ENCODE results near the gene DNAJC21.

The DNAJC21 gene

DNA sequence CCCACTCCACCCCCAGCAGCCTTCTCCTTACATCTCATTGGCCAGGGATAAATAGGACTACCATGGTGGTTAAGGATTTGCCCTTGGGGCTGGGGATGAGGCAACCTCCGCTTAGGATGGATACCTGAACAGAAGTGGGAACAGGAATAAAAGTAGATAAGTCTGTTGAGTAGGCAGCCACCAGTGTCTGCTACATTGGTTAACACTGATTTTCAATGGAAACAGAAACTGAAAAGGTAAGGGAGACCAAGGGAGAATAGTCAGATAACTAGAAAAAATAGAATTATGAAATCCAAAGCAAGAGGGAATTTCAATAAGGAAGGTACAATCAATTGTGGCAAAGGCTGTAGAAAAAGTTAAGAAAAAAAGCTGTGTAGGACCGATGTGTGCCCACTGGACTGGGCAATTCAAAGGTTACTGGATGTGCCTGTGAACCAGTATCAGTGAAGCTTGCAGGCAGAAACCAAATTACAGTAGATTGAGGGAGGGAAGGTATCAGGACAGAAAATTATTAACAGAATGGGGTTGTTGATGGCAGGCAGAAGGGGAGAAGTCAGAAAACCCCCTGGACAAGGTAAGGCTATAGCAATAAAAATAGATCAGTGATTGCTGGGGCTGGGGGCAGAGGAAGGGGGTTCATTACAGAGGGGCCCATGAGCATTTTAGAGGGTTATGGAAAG is 48.7 kb downstream of the DNAJC21 start:
- DNase-seq (ENCODE audit: low read depth, low spot score) = no peak

DNA sequence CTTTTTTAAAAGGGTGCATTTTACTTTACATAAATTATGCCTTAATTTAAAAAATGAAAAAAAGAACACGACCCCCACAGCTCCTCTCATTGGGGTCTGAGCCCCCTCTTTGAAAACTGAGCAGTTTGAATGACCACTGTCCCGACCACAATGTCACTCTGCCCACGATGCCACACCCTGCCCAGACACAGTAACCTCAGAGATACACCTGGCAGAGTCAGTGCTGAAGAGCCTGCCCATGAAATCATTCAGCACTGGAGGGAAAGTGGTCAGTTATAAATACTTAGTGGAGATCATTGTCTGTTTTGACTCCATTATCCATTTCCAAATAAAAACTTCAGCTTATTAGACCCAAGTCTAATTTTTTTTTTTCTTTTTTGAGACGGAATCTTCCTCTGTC is 49.3 kb downstream of the DNAJC21 start:
- no peak for DNase-seq (ENCODE audit: low read depth, low spot score)

DNA sequence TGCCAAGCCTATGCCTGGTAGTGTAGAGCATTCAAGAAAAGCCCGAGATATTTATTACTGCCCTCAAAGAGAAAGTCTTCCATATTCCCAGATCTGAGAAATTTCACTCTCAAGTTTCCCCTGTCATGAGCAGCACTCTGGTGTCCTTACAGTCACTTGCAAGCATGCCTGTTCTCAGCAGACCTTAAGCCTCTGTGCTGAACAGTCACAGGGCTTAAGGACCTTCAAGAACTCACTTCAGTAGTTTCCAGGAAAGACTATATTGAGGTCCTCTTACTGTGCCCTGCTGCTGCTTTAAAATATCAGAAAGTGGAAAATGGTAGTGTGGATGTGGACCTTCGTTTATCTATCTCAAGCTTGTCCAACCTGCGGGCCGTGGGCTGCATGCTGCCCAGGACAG is 53.5 kb downstream of the DNAJC21 start:
- no peak for DNase-seq (ENCODE audit: low read depth, low spot score)

DNA sequence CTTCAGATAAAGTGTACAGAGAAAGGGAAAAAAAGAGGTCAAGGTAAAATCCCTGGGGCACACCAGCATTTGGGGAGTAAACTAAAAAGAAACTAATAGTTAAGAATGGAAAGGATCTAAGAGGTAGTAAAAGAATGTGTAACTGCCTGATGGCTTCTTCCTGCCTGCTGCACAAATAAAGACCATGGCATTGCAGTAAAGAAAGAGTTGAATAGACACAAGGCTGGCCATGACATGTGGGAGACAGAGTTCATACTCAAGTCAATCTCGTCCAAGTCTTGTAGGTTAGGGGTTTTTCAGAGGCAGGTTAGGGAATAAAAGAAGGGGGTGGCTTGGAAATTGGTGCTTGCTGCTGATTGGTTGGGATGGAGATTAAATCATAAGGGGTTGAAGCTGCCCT is 57.6 kb downstream of the DNAJC21 start:
- DNase-seq (ENCODE audit: low read depth, low spot score) = no peak

DNA sequence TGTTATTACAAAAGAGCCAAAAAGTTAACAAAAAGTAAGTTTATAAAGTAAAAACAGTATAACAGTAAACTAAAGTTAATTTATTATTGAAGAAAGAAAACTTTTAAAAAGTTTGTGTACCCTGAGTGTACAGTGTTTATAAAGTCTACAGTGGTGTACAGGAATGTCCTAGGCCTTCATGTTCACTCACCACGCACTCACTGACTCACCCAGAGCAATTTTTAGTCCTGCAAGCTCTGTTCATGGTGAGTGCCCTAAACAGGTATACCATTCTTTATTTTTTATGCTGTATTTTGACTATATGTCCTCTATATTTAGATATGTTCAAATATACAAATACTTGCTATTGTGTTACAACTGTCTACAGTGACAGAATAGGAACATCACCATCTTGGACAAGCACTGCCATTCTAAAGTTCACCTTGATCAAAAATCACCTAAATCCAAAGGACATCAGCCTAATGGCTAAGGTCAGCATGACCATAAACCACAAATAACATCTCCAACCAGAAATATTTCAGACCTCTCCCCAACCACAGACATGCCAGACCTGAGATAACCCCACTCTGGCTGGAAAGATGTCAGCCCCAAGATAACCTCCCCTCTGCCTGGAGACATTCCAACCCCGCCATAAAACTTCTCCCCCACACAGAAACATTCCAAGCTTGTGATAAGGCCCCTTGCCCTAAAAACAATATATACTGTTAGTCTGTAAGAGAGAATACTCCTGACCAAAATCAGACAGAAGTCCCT is 62.3 kb downstream of the DNAJC21 start:
- DNase-seq (ENCODE audit: low read depth, low spot score) = no peak

DNA sequence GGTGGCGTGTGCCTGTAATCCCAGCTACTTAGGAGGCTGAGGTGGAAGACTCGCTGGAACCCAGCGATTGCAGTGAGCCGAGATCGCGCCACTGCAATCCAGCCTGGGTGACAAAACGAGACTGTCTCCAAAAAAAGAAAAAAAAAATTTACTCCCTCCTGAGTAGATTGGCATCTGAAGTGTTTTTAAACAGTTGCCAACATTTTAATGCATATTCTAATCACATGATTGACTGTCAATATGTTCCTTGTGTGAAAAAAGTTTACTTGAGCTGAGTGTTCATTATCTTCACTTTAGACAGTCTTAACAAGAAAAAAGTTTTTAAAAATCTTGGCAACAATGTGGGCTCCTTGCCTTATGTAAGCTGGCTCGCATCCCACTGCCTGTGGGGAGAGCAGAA is 64.6 kb downstream of the DNAJC21 start:
- no peak for DNase-seq (ENCODE audit: low read depth, low spot score)

DNA sequence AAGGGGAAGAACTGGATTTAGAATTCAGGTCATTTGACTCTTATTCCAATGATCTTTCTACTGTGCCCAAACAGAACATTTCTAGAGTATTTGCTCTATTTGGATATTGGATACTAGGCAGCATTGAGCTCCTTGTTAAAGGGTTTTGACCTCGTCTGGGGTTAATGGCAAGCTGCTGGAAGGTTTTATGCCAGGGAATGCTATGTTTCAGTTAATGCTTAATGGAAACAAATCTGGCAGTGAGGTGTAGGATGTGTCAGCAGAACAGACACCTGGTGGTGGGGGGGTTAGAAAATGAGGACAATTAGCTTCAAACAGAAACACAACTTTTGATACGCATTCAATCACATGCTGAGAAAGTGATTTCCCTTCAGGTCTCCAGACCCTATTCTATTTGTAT is 66.9 kb downstream of the DNAJC21 start:
- DNase-seq (ENCODE audit: low read depth, low spot score) = no peak

DNA sequence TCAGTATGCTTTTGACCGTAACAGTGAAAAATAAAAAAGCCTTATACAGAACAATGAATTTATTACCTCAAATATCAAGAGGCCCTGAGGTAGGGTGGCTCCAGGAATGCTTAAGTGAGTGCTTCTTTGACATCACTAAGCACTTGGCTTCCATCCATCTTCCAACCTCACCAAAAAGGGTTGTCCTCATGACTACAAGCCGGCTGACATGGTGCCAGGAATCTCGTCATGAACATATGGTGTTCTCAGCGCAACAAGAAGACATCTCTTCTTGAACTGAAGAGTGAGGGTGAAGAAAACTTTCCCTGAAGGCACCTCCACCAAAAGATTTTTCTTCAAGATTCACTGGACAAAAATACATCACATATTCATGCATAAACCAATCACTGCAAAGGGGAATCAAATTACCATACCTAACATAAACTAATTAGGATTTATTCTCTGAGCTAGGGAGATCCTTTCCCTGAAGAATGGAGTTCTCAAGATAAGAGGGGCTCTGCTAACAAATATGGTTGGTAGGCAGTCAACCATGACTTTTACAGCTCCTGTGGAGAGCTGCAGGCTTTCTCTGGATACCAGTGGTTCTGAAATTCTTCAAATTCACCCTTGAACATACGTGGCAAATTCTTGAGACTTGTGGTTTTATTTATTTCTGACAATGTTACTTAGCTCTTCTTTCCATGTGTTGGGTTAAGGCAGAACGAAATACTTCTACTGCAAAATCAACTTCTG is 68.9 kb downstream of the DNAJC21 start:
- no peak for DNase-seq (ENCODE audit: low read depth, low spot score)

DNA sequence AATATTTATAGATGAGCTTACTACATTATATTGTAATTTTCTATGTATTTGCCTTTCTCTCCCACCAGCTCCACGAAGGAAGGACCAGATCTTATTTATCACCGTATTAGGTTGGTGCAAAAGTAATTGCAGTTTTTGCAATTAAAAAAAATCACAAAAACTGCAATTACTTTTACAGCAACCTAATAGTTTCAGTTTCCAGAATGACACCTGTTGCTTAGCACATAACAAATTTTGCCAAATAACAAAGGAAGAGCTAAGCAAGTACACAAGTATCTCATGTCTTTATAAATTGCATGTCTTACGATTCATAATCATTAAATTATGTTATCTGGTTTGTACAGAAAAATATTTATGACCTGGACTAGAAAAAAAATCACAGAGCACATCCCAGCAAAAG is 72.5 kb downstream of the DNAJC21 start:
- DNase-seq (ENCODE audit: low read depth, low spot score) = no peak

DNA sequence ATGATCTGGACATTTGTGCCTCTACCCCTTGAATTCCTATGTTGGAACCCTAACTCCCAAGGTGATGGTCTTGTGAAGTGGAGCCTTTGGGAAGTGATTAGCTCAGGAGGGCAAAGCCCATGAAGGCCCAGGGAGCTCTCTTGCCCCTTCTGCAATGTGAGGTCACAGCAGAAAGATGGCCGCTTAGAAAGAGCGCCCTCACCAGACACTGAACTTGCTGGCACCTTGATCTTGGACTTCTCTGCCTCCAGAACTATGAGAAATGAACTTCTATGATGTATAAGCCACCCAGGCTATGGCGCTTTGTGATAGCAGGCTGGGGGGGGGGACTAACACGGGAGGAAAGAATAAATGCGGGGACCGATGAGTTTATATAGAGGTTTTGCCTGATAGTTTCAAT is 73.1 kb downstream of the DNAJC21 start:
- DNase-seq (ENCODE audit: low read depth, low spot score) = no peak

DNA sequence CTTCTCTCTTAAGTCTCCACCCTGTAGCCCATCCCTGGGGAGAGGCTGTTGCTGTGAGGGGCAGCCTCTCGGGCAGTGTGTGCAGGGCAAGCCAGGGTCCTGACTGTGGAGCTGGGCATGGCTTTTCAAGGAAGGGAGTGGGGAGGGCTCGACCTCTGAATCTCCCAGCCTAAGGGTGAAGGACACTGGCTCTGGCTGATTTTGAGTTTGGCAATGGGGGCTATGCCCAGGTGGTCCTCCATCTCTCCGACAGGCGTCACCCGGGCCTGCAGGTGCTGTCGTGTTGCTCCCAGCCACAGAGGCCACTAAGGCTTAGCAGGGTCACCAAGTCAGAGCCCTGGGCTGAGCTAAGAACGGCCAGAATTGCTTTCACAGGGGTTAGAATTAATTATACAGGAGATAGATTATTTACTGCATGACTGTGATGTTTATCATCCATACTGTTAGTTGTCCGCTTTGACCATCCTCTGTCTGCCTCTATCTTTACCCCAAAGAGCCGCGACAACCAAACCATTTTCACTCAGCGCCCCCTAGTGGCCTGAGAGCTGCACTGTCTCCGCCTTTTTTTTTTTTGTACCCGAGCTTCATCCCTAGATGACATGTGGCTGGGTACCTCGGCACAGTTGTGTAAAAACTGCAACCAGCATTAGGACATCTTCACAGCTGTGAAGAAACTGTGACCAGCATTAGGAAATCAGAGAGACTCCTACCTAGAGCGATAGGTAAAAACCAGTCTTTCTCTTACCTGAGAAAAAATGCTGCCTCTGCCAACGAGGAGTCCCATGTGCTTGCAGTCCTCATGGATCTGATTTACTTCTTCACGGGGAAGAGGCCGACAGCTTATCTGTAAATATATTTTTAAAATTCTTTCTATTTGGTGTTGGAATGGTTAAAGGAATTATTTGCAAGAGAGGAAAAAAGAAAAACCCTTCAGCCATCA is 73.9 kb downstream of the DNAJC21 start:
- DNase-seq (ENCODE audit: low read depth, low spot score) = peak; percentile 25

DNA sequence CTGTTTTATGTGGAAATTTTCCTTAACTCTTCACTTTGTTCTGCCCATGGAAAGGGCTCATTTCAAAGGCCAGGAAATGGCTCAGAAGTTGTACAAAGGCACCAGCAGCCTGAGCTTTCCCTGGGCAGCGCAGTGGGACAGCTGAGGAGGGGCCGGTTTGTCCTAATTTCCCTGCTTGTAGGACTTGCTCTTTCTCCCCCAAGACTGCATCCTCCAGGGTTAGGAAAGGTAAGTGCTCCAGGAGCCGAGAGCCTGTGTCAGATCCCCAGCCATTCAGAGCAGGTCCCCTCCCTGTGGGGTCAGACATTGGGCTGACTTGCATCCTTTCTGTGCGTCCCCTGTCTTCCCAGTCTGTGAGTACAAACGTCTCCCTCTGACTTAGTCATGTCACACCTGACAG is 74.8 kb downstream of the DNAJC21 start:
- no peak for DNase-seq (ENCODE audit: low read depth, low spot score)

DNA sequence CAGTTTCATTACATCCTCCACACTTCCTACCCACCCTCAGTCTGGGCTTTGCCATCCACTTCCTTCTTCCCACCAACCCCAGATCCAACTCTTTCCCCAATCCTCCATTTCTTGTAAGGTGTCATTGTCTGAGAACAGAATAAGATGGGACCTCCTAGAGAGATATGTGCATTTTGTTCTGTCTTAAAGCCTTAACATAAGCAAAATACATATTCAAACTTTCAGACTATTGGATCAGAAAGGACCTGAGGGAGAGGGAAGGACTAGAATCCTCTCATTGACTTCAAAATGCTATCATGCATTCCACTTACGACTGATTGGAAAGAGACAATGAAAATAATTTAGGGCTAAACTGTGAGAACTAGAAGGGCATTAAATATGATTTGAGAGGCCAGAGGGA is 75.4 kb downstream of the DNAJC21 start:
- DNase-seq (ENCODE audit: low read depth, low spot score) = no peak

All from activated CD4-positive, CD25-positive, alpha-beta regulatory T cell treated with anti-CD3 and anti-CD28 coated beads, Interleukin-2, amount 50 U/mL, for 16 hours (primary cell).